ENCODE measurements around the gene MED15. TPM values are rescaled to one million over a fixed set of nuclear protein-coding genes. Genes with fewer than 3 reads are reported as not detected.
"Not testable (repeated sequence)": the region's sequence is repeated elsewhere in the genome, so short reads cannot be mapped to it uniquely, and the experiment has no call there.

The MED15 gene
- total RNA-seq, 4 donors from 2014 or later, result 34.0 to 54.1 (median 38.9) TPM

- Histone ChIP-seq H3K36me3 (peaks cover 13 to 18% (median 17%) of the 10 kb centered on the region in 4 donors), H3K4me1 (no peaks in the 10 kb centered on the region), H3K27ac (replicated peaks in 1 of 4) (no peak overlapping the region), H3K27me3 (no peaks in the 10 kb centered on the region), H3K4me3 (no peak overlapping the region), H3K9me3 (no peaks in the 10 kb centered on the region)
- TF ChIP-seq POLR2A (IDR thresholded peaks at IDR 0.05; ENCODE audit: low read depth) (no peak), CTCF (IDR thresholded peaks at IDR 0.05) (no peak), EP300 (IDR thresholded peaks at IDR 0.05) (no peak), POLR2AphosphoS5 (IDR thresholded peaks at IDR 0.05) (no peak)
- no peak for DNase-seq (ENCODE audit: extremely low spot score)
- WGBS, result 93% methylated on average over 9 of the region's 10 CpGs
- intact Hi-C loops (cut with DNase I), result no loop called here
Measured at GRCh38 chr22:20591295-20591645, 83.9 kb downstream of the MED15 start.

- Histone ChIP-seq H3K27ac (replicated peaks in 1 of 4) (no peak overlapping the region), H3K4me1 (no peaks in the 10 kb centered on the region), H3K9me3 (no peaks in the 10 kb centered on the region), H3K4me3 (no peak overlapping the region), H3K27me3 (no peaks in the 10 kb centered on the region), H3K36me3 (peaks cover 8 to 13% (median 12%) of the 10 kb centered on the region in 4 donors)
- 88% methylated on average over 11 of the region's 28 CpGs for WGBS
- TF ChIP-seq CTCF (IDR thresholded peaks at IDR 0.05), result no peak
- no peak for TF ChIP-seq POLR2A (IDR thresholded peaks at IDR 0.05; ENCODE audit: low read depth)
- intact Hi-C loops (cut with DNase I), result no loop called here
- DNase-seq (ENCODE audit: extremely low spot score), result no peak
Measured at GRCh38 chr22:20591660-20592310, 84.4 kb downstream of the MED15 start.

- H3K27ac ChIP-seq (replicated peaks in 1 of 4); DNase-seq (ENCODE audit: extremely low spot score); H3K9me3 ChIP-seq; H3K36me3 ChIP-seq; H3K27me3 ChIP-seq; intact Hi-C loops (cut with DNase I); H3K4me3 ChIP-seq; H3K4me1 ChIP-seq: not testable (repeated sequence)
Measured at GRCh38 chr22:20594038-20594437, 86.6 kb downstream of the MED15 start.

GRCh38 chr22:20594486-20594885 is 87.1 kb downstream of the MED15 start:
- DNase-seq (ENCODE audit: extremely low spot score); H3K4me1 ChIP-seq; H3K27me3 ChIP-seq; H3K27ac ChIP-seq (replicated peaks in 1 of 4); H3K4me3 ChIP-seq; H3K36me3 ChIP-seq; H3K9me3 ChIP-seq; intact Hi-C loops (cut with DNase I): not testable (repeated sequence)
- WGBS, result 97% methylated on average over 4 of the region's 4 CpGs

GRCh38 chr22:20595461-20595860 is 88.1 kb downstream of the MED15 start:
- H3K27me3 ChIP-seq, result no peaks in the 10 kb centered on the region
- H3K36me3 ChIP-seq, result no peaks in the 10 kb centered on the region
- intact Hi-C loops (cut with DNase I), result no loop called here
- H3K4me1 ChIP-seq, result no peaks in the 10 kb centered on the region
- H3K4me3 ChIP-seq, result no peak overlapping the region
- TF ChIP-seq POLR2AphosphoS5 (IDR thresholded peaks at IDR 0.05), result no peak
- no peak for TF ChIP-seq CTCF (IDR thresholded peaks at IDR 0.05)
- no peak for TF ChIP-seq POLR2A (IDR thresholded peaks at IDR 0.05; ENCODE audit: low read depth)
- TF ChIP-seq EP300 (IDR thresholded peaks at IDR 0.05), result no peak
- H3K27ac ChIP-seq (replicated peaks in 1 of 4), result no peak overlapping the region
- no peak for DNase-seq (ENCODE audit: extremely low spot score)
- WGBS, result 92% methylated on average over 3 of the region's 3 CpGs
- H3K9me3 ChIP-seq, result no peaks in the 10 kb centered on the region

GRCh38 chr22:20599117-20599516 is 91.7 kb downstream of the MED15 start:
- TF ChIP-seq POLR2A (IDR thresholded peaks at IDR 0.05; ENCODE audit: low read depth) (no peak), EP300 (IDR thresholded peaks at IDR 0.05) (no peak), POLR2AphosphoS5 (IDR thresholded peaks at IDR 0.05) (no peak), CTCF (IDR thresholded peaks at IDR 0.05) (no peak)
- no peak for DNase-seq (ENCODE audit: extremely low spot score)
- Histone ChIP-seq H3K27me3 (no peaks in the 10 kb centered on the region), H3K27ac (replicated peaks in 1 of 4) (no peak overlapping the region), H3K4me1 (no peaks in the 10 kb centered on the region), H3K4me3 (no peak overlapping the region), H3K9me3 (no peaks in the 10 kb centered on the region), H3K36me3 (no peaks in the 10 kb centered on the region)
- intact Hi-C loops (cut with DNase I), result no loop called here
- WGBS, result 58% methylated on average over 5 of the region's 5 CpGs

All from esophagus muscularis mucosa (tissue), 4 donors.